Coronary artery (tissue), 2 donors: ENCODE results near the gene KIAA0825.
"Not testable (repeated sequence)": the region's sequence is repeated elsewhere in the genome, so short reads cannot be mapped to it uniquely, and the experiment has no call there.

Source experiments
- DNase-seq: peaks from one replicate; pipeline ENCODE4 v3.0.0-alpha.2; 2017; ENCODE audit warnings: low spot score
- H3K27ac ChIP-seq, 2 donors: fragments of 200-600 bp; sonication (generic); one replicate each; pipeline ENCODE4 v1.5.1; 2016 to 2019
- H3K4me3 ChIP-seq: fragments of 200-600 bp; sonication (generic); 2 replicates; pipeline ENCODE4 v1.5.1; 2016; ENCODE audit warnings: mild to moderate bottlenecking, moderate library complexity
- CTCF ChIP-seq: fragments of 200-600 bp; sonication (generic); IDR thresholded peaks from one replicate; pipeline ENCODE4 v1.5.1; 2019; ENCODE audit warnings: antibody characterized with exemption

The KIAA0825 gene

DNA sequence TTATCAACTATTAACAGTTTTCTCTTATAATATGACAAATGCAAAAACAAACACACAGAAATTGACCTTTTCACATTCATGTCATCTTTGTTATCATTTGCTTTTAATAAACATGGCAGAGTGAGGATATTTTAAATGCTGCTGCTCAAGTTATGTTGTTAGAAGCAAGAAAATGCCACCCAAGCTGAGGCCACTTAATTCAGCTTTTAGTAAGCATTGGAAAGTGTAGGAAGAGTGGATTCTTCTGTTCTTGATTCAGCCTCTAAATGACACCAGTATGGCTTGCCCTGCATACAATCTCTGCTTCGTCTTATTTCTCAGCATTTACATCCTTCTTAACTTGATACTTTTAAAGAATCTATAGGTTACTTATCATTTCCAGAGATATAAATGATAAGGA is 456.6 kb downstream of the KIAA0825 start:
- Histone ChIP-seq H3K4me3 (no peak overlapping the region), H3K27ac (no peak overlapping the region)
- no peak for DNase-seq
- no peak for TF ChIP-seq CTCF

DNA sequence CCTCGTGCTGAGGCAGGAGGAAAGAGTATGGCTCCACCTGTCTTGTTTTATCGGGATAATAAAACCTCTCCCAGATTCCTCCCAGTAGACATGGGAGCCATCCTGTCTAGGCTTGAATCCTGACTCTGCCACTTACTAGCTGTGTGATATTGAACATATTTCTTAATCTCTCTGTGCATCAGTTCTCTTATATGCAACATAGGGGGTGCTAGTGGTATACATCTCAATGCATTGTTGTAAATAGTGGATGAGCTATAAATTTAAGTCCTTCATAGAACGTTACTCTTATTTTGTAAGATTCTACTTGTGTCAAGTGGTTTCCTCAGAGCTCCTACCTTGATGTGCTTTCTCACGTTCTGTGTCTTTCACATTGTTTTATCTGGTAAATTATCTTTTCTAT is 459.3 kb downstream of the KIAA0825 start:
- H3K27ac ChIP-seq, result no peak overlapping the region
- no peak overlapping the region for H3K4me3 ChIP-seq
- TF ChIP-seq CTCF, result no peak
- no peak for DNase-seq

DNA sequence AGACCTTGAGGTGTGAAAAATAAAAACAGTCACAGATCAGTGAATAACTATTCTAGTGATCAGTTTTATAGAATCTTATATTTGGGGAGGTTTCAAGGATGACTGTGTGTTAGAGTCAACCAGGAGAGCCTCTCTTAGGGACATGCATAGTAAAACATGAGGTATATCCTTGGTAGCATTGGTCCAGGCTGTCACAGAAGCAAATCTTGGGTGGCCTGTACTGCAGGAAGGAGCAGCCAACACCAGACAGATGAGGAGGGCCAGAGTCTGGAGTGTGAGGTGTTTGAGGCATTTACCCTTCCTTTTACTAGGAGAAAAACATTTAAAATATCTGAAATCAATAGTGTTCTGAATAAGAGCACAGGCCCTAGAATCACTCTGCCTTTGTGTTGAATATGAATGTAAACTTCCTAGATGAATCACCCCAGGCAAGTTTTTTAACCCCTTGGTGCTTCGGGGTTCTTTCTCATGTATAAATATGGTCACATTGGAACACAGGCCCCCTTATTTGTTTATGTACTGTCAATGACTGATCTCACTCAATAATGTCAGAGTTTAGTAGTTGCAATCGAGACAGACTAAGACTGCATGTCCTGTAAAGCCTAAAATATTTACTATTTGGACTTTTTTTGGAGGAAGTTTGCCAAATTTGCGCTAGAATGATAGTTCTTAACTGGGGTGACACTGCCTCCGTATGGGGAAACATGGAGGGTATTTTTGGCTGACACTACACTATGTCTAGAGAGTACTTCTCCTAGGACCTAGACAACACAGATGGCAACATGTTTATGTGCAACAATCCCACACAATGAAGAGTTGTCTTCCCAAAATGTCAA is 460.5 kb downstream of the KIAA0825 start:
- H3K27ac ChIP-seq, result no peak overlapping the region
- DNase-seq, result no peak
- no peak overlapping the region for H3K4me3 ChIP-seq
- no peak for TF ChIP-seq CTCF

GRCh38 chr5:94154672-94155071 is 463.7 kb downstream of the KIAA0825 start:
- Histone ChIP-seq H3K27ac (no peak overlapping the region), H3K4me3 (no peak overlapping the region)
- no peak for DNase-seq
- TF ChIP-seq CTCF, result no peak

DNA sequence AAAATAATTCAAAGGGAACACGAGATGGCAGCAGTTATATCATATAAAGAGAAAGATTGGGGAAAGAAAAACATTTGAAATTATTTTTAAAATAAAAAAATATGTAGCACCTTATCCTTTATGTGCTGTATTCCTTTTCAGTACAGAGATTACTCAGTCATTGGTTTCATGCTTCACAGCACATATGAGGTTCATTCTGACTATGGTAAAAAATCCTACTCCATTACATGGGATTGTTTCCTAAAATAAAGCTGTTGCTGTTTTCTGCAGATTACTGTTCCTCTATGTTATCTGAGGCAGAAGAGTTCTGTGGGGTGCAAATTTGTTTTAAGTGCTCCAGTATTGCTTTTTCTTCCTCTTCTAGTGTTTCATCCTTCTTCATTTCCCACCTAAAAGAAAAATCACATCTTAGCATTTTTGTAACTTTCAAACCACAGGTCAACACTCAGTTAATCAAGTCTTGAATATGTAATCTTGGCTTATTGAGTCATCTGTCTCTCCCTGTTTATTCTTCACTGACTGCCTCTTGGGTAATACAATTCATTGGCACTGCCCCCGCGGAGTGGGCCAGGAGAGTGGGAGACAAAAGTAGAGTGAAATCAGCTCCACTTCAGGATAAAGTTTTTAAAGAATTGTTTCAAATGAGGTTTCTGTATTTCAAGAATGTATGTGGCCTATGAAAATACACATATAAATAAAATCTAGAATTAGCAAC is 464.5 kb downstream of the KIAA0825 start:
- H3K27ac ChIP-seq, result no peak overlapping the region
- no peak overlapping the region for H3K4me3 ChIP-seq
- TF ChIP-seq CTCF, result no peak
- no peak for DNase-seq

DNA sequence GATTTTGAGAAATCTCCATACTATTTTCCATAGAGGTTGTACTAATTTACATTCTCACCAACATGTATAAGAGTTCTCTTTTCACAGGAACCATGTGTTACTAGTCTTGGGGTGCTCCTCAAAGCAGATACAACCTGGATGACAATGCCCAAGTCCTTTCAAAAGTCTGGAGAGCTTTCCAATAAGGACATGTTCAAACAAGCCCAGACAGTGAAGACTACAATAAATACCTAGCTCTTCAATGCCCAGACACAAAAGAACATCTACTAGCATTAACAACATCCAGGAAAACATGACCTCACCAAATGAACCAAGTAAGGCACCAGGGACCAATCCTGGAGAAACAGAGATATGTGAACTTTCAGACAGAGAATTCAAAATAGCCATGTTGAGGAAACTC is 474.8 kb downstream of the KIAA0825 start:
- not testable (repeated sequence) for DNase-seq, H3K27ac ChIP-seq, H3K4me3 ChIP-seq

- no peak for DNase-seq
Measured at GRCh38 chr5:94140300-94140699, 478.1 kb downstream of the KIAA0825 start.

More at GRCh38 chr5:94140300-94140699, 478.1 kb downstream of the KIAA0825 start:
- TF ChIP-seq CTCF, result no peak
- no peak overlapping the region for H3K27ac ChIP-seq
- H3K4me3 ChIP-seq, result no peak overlapping the region
